CD14-positive monocyte (primary cell): ENCODE data around the gene LDLRAD4. TPM values are rescaled to one million over a fixed set of nuclear protein-coding genes. Genes with fewer than 3 reads are reported as not detected.
A peak's percentile ranks its signal among the peaks of the same experiment; 100 is the strongest.

ENCODE experiments used
- DNase-seq, 3 donors: peaks; one replicate each; pipeline ENCODE4 v3.0.0-alpha.2; 2011 to 2022
- H2AFZ ChIP-seq: 2 replicates; pipeline ENCODE4 v1.6.0; 2012; ENCODE audit warnings: mild to moderate bottlenecking, low read depth, low read length, inconsistent platforms; ENCODE audit not compliant: insufficient read depth, poor library complexity, severe bottlenecking
- H3K27ac ChIP-seq, 2 donors: 1 replicate in 1 of 2; 2 replicates in 1 of 2; pipeline ENCODE4 v1.5.1; 2012 to 2013; ENCODE audit warnings: low read length in 2 of 2, control low read depth in 1 of 2, inconsistent platforms in 1 of 2, low read depth in 1 of 2, mild to moderate bottlenecking in 1 of 2
- H3K27me3 ChIP-seq, 2 donors: one replicate each; pipeline versions ENCODE4 v1.6.0 to v1.6.1; 2011 to 2013; ENCODE audit warnings: low read length in 2 of 2; ENCODE audit not compliant: control insufficient read depth in 2 of 2, insufficient read depth in 2 of 2
- H3K36me3 ChIP-seq, 2 donors: replicated peaks in 1 of 2; 1 replicate in 1 of 2; 2 replicates in 1 of 2; pipeline versions ENCODE4 v1.5.1 to v1.6.1; 2012 to 2013; ENCODE audit warnings: low read length in 2 of 2, control low read depth in 1 of 2, inconsistent platforms in 1 of 2, mild to moderate bottlenecking in 1 of 2; ENCODE audit not compliant: insufficient read depth in 2 of 2, control insufficient read depth in 1 of 2
- H3K4me1 ChIP-seq, 2 donors: 1 replicate in 1 of 2; 2 replicates in 1 of 2; pipeline versions ENCODE4 v1.5.1 to v1.6.1; 2012 to 2013; ENCODE audit warnings: low read length in 2 of 2, control low read depth in 1 of 2, inconsistent platforms in 1 of 2, mild to moderate bottlenecking in 1 of 2, moderate library complexity in 1 of 2; ENCODE audit not compliant: insufficient read depth in 2 of 2, control insufficient read depth in 1 of 2
- H3K4me2 ChIP-seq: replicated peaks from 2 replicates; pipeline ENCODE3; 2012; ENCODE audit warnings: low read length, moderate library complexity, mild to moderate bottlenecking; ENCODE audit not compliant: poor library complexity, severe bottlenecking; ENCODE audit errors: extremely low read depth
- H3K4me3 ChIP-seq, 3 experiments: fragments of 200-600 bp in 1 of 3; sonication (generic) in 1 of 3; replicated peaks in 1 of 3; 1 replicate in 2 of 3; 2 replicates in 1 of 3; pipeline ENCODE4 v1.5.1; 2011 to 2013; ENCODE audit warnings: low read length in 3 of 3, mild to moderate bottlenecking in 3 of 3, control low read depth in 2 of 3, low read depth in 2 of 3, inconsistent platforms in 1 of 3, moderate library complexity in 1 of 3
- H3K79me2 ChIP-seq: 2 replicates; pipeline ENCODE4 v1.6.0; 2012; ENCODE audit warnings: mild to moderate bottlenecking, control low read depth, inconsistent platforms, low read length, moderate library complexity; ENCODE audit not compliant: insufficient read depth
- H3K9ac ChIP-seq: 2 replicates; pipeline ENCODE4 v1.6.0; 2017; ENCODE audit warnings: low read length, mild to moderate bottlenecking; ENCODE audit not compliant: insufficient read depth, poor library complexity, severe bottlenecking
- H3K9me3 ChIP-seq, 2 donors: replicated peaks in 1 of 2; 1 replicate in 1 of 2; 2 replicates in 1 of 2; pipeline versions ENCODE4 v1.5.1 to v1.6.1; 2012 to 2013; ENCODE audit warnings: low read length in 2 of 2, control low read depth in 1 of 2; ENCODE audit not compliant: control insufficient read depth in 1 of 2, insufficient read depth in 1 of 2
- H4K20me1 ChIP-seq: 2 replicates; pipeline ENCODE4 v1.6.0; 2012; ENCODE audit warnings: mild to moderate bottlenecking, low read length, control low read depth, moderate library complexity; ENCODE audit not compliant: insufficient read depth
- H3K27ac Mint-ChIP-seq, 7 donors: one replicate each; pipeline ENCODE4 v1.8.0; 2020; ENCODE audit warnings: mild to moderate bottlenecking in 7 of 7, mixed read lengths in 7 of 7, moderate library complexity in 6 of 7, inconsistent platforms in 2 of 7
- H3K27me3 Mint-ChIP-seq, 3 donors: one replicate each; pipeline ENCODE4 v1.8.0; 2021 to 2022; ENCODE audit warnings: low read depth in 3 of 3, mild to moderate bottlenecking in 3 of 3, mixed read lengths in 3 of 3, moderate library complexity in 3 of 3, inconsistent platforms in 1 of 3
- H3K36me3 Mint-ChIP-seq, 2 donors: one replicate each; pipeline ENCODE4 v1.8.0; 2020; ENCODE audit warnings: mixed read lengths in 2 of 2, inconsistent platforms in 1 of 2, mild to moderate bottlenecking in 1 of 2
- H3K4me1 Mint-ChIP-seq: one replicate; pipeline ENCODE4 v1.8.0; 2020; ENCODE audit warnings: mild to moderate bottlenecking, mixed read lengths
- H3K4me3 Mint-ChIP-seq, 2 donors: one replicate each; pipeline ENCODE4 v1.8.0; 2020; ENCODE audit warnings: mild to moderate bottlenecking in 2 of 2, mixed read lengths in 2 of 2, moderate library complexity in 1 of 2
- H3K9me3 Mint-ChIP-seq, 7 donors: one replicate each; pipeline ENCODE4 v1.8.0; 2020 to 2022; ENCODE audit warnings: mixed read lengths in 7 of 7, mild to moderate bottlenecking in 6 of 7, moderate library complexity in 6 of 7, inconsistent platforms in 2 of 7
- CTCF ChIP-seq: fragments of 200-600 bp; IDR thresholded peaks from one replicate; pipeline ENCODE4 v1.8.0; 2022; ENCODE audit warnings: antibody characterized with exemption, mild to moderate bottlenecking
- WGBS: methylation state at CpG from one replicate; pipeline ENCODE4 v1.1.5; 2013; ENCODE audit warnings: missing lambda C conversion rate; ENCODE audit not compliant: insufficient coverage; 5-methylcytosine and 5-hydroxymethylcytosine counted together
- intact Hi-C, 2 donors: fragments of 100-400 bp; cut with micrococcal nuclease; formaldehyde crosslinking; loops; one replicate each; pipeline versions ENCODE4 v1.15.0 to v1.15.1; 2023
- polyA plus RNA-seq, 3 donors: library from polyadenylated mRNA; depleted of rRNA in 1 of 3; unstranded in 2 of 3; stranded (reverse) in 1 of 3; fragments of 300-500 nt in 2 of 3; fragments of >200 nt in 1 of 3; fragmentation: Illumina TruSeq in 2 of 3; gene quantifications; 1 replicate in 2 of 3; 2 replicates in 1 of 3; pipeline ENCODE4 v1.2.3, GENCODE V29; 2012 to 2021

LDLRAD4 gene
- polyA plus RNA-seq, 3 donors: 13.5 to 15.4 (median 13.8) TPM

GRCh38 chr18:13356032-13356431 is 137.5 kb downstream of the LDLRAD4 start:
- Histone ChIP-seq H3K36me3 (no peaks in the 10 kb centered on the region), H3K4me3 (no peak overlapping the region), H3K4me2 (no peak overlapping the region), H3K79me2 (peaks cover 3% of the 10 kb centered on the region), H3K27me3 (no peaks in the 10 kb centered on the region), H3K9me3 (no peaks in the 10 kb centered on the region), H2AFZ (no peak overlapping the region), H4K20me1 (no peaks in the 10 kb centered on the region), H3K9ac (no peak overlapping the region), H3K27ac (no peak overlapping the region), H3K4me1 (peaks cover 37 to 40% of the 10 kb centered on the region in 2 donors)
- H3K9me3 Mint-ChIP-seq: peaks cover 0 to 6% (median 0%) of the 10 kb centered on the region in 7 donors
- intact Hi-C loops: no loop called here
- H3K4me3 Mint-ChIP-seq: no peak overlapping the region
- no peak for TF ChIP-seq CTCF
- peaks cover 0 to 3% of the 10 kb centered on the region in 2 donors for H3K36me3 Mint-ChIP-seq
- DNase-seq: no peak
- WGBS: 100% methylated on average over 3 of the region's 6 CpGs
- no peak overlapping the region for H3K27ac Mint-ChIP-seq
- peaks cover 40% of the 10 kb centered on the region for H3K4me1 Mint-ChIP-seq
- H3K27me3 Mint-ChIP-seq: no peaks in the 10 kb centered on the region

GRCh38 chr18:13357289-13357688 is 138.7 kb downstream of the LDLRAD4 start:
- Histone ChIP-seq H3K4me1 (peaks cover 42 to 46% of the 10 kb centered on the region in 2 donors), H3K27ac (peak overlapping the region in 1 of 2 donors; percentile 3), H3K4me3 (no peak overlapping the region), H3K27me3 (no peaks in the 10 kb centered on the region), H3K4me2 (no peak overlapping the region), H3K36me3 (no peaks in the 10 kb centered on the region), H2AFZ (no peak overlapping the region), H3K9me3 (no peaks in the 10 kb centered on the region), H3K9ac (no peak overlapping the region), H3K79me2 (peaks cover 3% of the 10 kb centered on the region), H4K20me1 (peaks cover 3% of the 10 kb centered on the region)
- Mint-ChIP-seq H3K36me3 (no peaks in the 10 kb centered on the region), H3K27me3 (no peaks in the 10 kb centered on the region), H3K9me3 (peaks cover 0 to 5% (median 0%) of the 10 kb centered on the region in 7 donors), H3K4me3 (no peak overlapping the region), H3K4me1 (peaks cover 50% of the 10 kb centered on the region), H3K27ac (peak overlapping the region; percentile 26 to 79 (median 58))
- intact Hi-C loops: no loop called here
- no peak for TF ChIP-seq CTCF
- no peak for DNase-seq
